ENCODE data around the gene MSX1.

The MSX1 gene

DNA sequence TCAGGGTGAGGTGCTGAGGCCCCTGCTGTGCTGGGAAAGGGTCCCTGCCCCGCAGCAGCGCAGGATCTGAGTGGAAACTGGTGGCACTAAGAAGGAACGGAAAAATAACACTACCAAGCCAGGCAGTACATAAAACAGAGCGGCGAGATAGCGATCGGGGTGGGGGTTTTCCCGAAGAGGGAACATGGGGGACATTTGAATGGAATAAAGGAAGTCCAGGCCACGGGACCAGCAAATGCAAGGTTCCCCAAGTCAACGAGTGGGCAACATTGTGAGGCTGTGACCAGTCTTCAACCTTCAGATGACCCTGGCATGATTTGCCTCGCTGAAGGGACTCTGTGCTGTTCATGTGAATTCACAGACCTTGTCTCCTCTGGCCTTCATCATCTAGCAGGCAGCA is 13.7 kb downstream of the MSX1 start:
- TF ChIP-seq, protein P1, sequence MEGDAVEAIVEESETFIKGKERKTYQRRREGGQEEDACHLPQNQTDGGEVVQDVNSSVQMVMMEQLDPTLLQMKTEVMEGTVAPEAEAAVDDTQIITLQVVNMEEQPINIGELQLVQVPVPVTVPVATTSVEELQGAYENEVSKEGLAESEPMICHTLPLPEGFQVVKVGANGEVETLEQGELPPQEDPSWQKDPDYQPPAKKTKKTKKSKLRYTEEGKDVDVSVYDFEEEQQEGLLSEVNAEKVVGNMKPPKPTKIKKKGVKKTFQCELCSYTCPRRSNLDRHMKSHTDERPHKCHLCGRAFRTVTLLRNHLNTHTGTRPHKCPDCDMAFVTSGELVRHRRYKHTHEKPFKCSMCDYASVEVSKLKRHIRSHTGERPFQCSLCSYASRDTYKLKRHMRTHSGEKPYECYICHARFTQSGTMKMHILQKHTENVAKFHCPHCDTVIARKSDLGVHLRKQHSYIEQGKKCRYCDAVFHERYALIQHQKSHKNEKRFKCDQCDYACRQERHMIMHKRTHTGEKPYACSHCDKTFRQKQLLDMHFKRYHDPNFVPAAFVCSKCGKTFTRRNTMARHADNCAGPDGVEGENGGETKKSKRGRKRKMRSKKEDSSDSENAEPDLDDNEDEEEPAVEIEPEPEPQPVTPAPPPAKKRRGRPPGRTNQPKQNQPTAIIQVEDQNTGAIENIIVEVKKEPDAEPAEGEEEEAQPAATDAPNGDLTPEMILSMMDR (IDR thresholded peaks at IDR 0.05; ENCODE audit: low read depth, low read length): no peak
- H3K4me3 ChIP-seq (ENCODE audit: low read depth, low read length): no peak overlapping the region

DNA sequence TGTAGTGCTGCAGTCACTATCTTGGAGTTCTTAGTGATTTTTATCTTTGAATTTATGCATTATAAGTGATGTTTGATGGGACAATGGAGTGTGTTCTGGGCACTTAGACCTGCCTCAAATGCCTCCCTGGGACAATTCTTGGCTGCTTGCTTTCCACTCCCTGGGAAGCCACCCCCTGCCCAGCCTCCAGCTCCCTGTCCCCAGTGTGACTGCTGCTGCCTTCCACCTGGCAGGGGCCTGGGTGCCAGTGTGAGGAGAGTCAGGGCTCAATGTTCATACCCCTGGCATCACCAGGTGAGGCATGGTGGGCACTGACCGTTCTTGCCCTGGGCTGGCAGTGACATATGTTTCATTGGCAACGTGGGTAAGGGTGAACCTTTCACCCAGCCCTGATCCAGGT is 14.8 kb downstream of the MSX1 start:
- TF ChIP-seq, protein P1 (IDR thresholded peaks at IDR 0.05; ENCODE audit: low read depth, low read length): no peak
- H3K4me3 ChIP-seq (ENCODE audit: low read depth, low read length): no peak overlapping the region

DNA sequence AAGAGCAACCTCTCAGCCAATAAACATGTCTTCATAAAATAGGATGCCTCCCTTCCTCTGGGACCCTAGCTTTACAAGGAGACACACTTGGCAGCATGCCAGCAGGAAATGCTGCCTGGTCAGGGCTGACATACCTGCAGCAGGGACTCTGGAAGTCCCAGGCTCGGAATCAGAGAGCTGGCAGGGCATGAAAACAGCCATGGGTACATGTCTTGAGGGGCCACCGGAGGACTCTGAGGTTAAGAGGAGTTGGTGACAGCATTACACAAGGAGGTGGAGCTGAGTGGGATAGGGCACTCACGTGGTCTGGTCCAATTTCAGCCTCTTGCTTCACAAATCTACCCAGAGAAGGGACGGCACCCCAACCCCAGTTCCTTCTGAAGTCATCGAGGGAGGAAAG is 15.7 kb downstream of the MSX1 start:
- H3K4me3 ChIP-seq (ENCODE audit: low read depth, low read length): no peak overlapping the region
- TF ChIP-seq, protein P1 (IDR thresholded peaks at IDR 0.05; ENCODE audit: low read depth, low read length): no peak

DNA sequence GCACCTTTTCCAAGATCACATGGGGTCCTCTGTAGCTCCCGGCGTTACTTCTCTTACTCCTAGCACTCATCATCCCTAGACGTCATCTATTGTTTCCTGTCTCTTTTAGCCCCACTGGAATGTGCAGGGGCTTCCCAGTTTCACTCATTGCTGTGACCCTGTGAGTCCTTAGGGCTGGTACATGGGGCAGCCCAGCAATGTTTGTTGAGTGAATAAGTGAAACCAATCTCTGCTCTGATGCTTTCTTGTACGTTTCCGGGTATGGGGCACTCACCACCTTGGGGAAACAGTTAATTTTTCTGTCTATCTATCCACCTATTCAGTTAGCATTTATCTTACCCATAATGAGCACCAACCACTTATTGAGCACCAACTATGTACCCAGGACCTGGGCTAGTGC is 16.1 kb downstream of the MSX1 start:
- TF ChIP-seq, protein P1 (IDR thresholded peaks at IDR 0.05; ENCODE audit: low read depth, low read length): no peak
- H3K4me3 ChIP-seq (ENCODE audit: low read depth, low read length): no peak overlapping the region

DNA sequence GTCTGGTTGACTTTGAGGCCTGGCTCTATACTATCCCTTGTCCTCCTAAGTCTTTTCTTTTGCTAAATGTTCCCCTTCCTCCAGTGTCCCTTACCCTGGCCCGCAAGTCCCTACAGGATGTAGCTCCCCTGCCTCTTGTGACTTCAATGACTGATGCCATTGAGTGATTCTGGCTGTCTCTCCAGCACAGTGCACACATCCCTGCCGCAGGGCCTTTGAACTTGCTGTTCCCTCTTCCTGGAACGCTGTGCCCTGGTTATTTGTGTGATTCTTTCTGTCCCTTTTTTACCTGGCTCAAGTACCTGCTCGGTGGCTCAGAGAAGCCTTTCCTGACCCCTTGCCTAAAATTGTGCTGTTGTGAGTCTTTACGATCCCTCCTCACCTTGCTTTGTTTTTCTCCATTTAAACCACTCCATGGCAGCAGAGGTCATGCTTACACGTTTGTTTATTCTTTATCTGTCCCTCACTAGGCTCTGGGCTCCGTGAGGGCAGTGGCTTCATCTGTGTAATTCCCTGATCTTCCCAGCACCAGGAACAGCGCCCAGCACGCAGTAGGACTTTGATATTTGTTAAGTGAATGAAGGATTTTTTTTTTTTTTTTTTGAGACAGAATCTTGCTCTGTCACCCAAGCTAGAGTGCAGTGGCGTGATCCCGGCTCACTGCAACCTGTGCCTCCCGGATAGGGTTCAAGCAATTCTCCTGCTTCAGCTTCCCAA is 17.6 kb downstream of the MSX1 start:
- no peak overlapping the region for H3K4me3 ChIP-seq (ENCODE audit: low read depth, low read length)
- TF ChIP-seq, protein P1 (IDR thresholded peaks at IDR 0.05; ENCODE audit: low read depth, low read length): no peak

DNA sequence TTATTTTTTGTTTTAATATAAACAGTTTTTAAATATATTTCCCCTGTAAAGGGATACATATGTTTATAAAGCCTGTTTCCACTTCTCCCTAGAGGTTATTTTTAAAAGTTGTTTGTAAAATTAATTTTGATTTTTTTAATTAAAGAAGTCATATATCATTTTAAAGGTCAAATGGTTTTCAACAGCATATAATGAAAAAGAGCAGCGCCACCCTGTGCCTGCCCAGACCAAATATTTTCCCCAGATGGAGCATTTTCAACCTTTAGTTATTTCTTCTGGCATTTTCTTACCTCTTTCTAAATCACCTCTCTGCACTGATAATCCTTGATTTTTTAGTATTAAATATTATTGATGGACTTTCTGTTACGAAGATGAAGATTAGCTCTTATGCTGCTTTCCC is 21.0 kb downstream of the MSX1 start:
- TF ChIP-seq, protein P1 (IDR thresholded peaks at IDR 0.05; ENCODE audit: low read depth, low read length): no peak
- H3K4me3 ChIP-seq (ENCODE audit: low read depth, low read length): no peak overlapping the region

DNA sequence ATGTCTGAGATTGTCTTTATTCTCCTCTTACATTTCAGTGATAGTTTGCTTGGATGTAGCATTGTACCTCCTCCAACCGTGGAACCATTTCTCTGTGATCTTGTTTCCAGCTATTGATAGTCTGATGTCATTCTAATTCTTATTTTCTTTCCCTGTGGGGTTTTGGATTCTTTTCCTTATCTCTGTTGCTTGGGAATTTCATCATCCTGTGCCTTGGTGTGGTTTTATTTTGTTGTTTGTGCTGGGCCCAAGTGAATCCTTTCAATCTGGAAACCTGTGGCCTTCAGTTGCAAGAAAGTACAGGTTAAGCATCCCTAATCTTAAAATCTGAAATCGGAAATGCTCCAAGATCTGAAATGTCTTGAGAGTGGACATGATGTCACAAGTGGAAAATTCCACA is 22.0 kb downstream of the MSX1 start:
- H3K4me3 ChIP-seq (ENCODE audit: low read depth, low read length): no peak overlapping the region
- TF ChIP-seq, protein P1 (IDR thresholded peaks at IDR 0.05; ENCODE audit: low read depth, low read length): no peak

Data from WI38 (cell line).